Measurements from ENCODE around the gene SPATS2. TPM values are rescaled to one million over a fixed set of nuclear protein-coding genes. Genes with fewer than 3 reads are reported as not detected.

SPATS2 gene
- polyA plus RNA-seq, 1 of the 3 experiments (the other 2 are of a cell fraction), result 72.9 TPM

- ChIA-PET CTCF (interaction anchor here (1.4 to 16.8 kb wide), 6 partner anchors 7 to 215 kb away, joined by 3 to 617 read pairs (median 18); partner anchors contain the start of gene DNAJC22), POLR2A (no interaction called here)
- H4K20me1 ChIP-seq (ENCODE audit: insufficient read depth), result peaks cover 10% of the 10 kb centered on the region
- no peaks in the 10 kb centered on the region for H3K9me3 ChIP-seq
- peaks cover 31% of the 10 kb centered on the region for H3K79me2 ChIP-seq (ENCODE audit: insufficient read depth)
- H2AFZ ChIP-seq (ENCODE audit: low read depth), result peak overlapping the region; percentile 30; the same call in 1 of the 2 replicates
- 60% methylated on average over 1 of the region's 1 CpG for WGBS (ENCODE audit: low lambda C conversion rate)
- no peak for DNase-seq
- H3K4me2 ChIP-seq, result peak overlapping the region; percentile 29
- H3K27ac ChIP-seq (ENCODE audit: low read depth in 2 of 2, low read length in 1 of 2), result peak overlapping the region in 1 of 2 experiments; percentile 90; a peak in 2 of 4 replicates
- no peaks in the 10 kb centered on the region for H3K27me3 ChIP-seq (ENCODE audit: insufficient read depth)
- peaks cover 31% of the 10 kb centered on the region for H3F3A ChIP-seq (replicated peaks; ENCODE audit: insufficient read depth)
- H3K4me3 ChIP-seq (ENCODE audit: low read depth in 2 of 2, low read length in 1 of 2), result no peak overlapping the region
- no peaks in the 10 kb centered on the region for H3K36me3 ChIP-seq (replicated peaks in 1 of 2; ENCODE audit: control insufficient read depth in 1 of 2, insufficient read depth in 2 of 2, low read length in 1 of 2)
- no peaks in the 10 kb centered on the region for H3K9me2 ChIP-seq
- no peak overlapping the region; the same call in 1 of the 2 replicates for H3K9ac ChIP-seq
- H3K4me1 ChIP-seq (ENCODE audit: control insufficient read depth in 1 of 2, insufficient read depth in 2 of 2, low read depth in 1 of 2, low read length in 1 of 2), result peaks cover 3 to 6% of the 10 kb centered on the region in 2 experiments; a peak in 3 of 4 replicates
- no peak for TF ChIP-seq YY1 (IDR thresholded peaks at IDR 0.05; ENCODE audit: low read depth)
- peak; percentile 10; the same call in 1 of the 2 replicates for TF ChIP-seq JUND (IDR thresholded peaks at IDR 0.05)
- no peak for TF ChIP-seq GABPA (IDR thresholded peaks at IDR 0.05; ENCODE audit: low read depth)
Observed at GRCh38 chr12:49364989-49365388, 2.3 kb upstream of the SPATS2 start.

- Histone ChIP-seq H3K4me1 (ENCODE audit: control insufficient read depth in 1 of 2, insufficient read depth in 2 of 2, low read depth in 1 of 2, low read length in 1 of 2) (peaks cover 3 to 6% of the 10 kb centered on the region in 2 experiments; a peak in 3 of 4 replicates), H3K9me2 (no peaks in the 10 kb centered on the region), H3K4me2 (peak overlapping the region; percentile 82), H2AFZ (ENCODE audit: low read depth) (peak overlapping the region; percentile 30; the same call in 1 of the 2 replicates), H3K27me3 (ENCODE audit: insufficient read depth) (no peaks in the 10 kb centered on the region), H3K9me3 (no peaks in the 10 kb centered on the region), H3K4me3 (ENCODE audit: low read depth in 2 of 2, low read length in 1 of 2) (peak overlapping the region; percentile 79 to 91; a peak in 3 of 4 replicates), H3K9ac (peak overlapping the region; percentile 98; the same call in 1 of the 2 replicates), H4K20me1 (ENCODE audit: insufficient read depth) (peaks cover 16% of the 10 kb centered on the region), H3K79me2 (ENCODE audit: insufficient read depth) (peaks cover 37% of the 10 kb centered on the region), H3K36me3 (replicated peaks in 1 of 2; ENCODE audit: control insufficient read depth in 1 of 2, insufficient read depth in 2 of 2, low read length in 1 of 2) (peaks cover 0 to 4% of the 10 kb centered on the region in 2 experiments), H3F3A (replicated peaks; ENCODE audit: insufficient read depth) (peaks cover 31% of the 10 kb centered on the region), H3K27ac (ENCODE audit: low read depth in 2 of 2, low read length in 1 of 2) (peak overlapping the region in 1 of 2 experiments; percentile 90; a peak in 3 of 4 replicates)
- POLR2A ChIA-PET, result no interaction called here
- TF ChIP-seq SIN3A (IDR thresholded peaks at IDR 0.05; ENCODE audit: borderline replicate concordance, low read depth, low read length) (0 out of 2 replicates have a peak, but pooled peaks have one; percentile 13), GABPA (IDR thresholded peaks at IDR 0.05; ENCODE audit: low read depth) (no peak), PBX3 (IDR thresholded peaks at IDR 0.05) (peak; percentile 60; the same call in 1 of the 2 replicates), JUND (IDR thresholded peaks at IDR 0.05) (peak; percentile 19; the same call in 1 of the 2 replicates), REST (IDR thresholded peaks at IDR 0.05; ENCODE audit: low read depth, low read length) (no peak)
- WGBS (ENCODE audit: low lambda C conversion rate), result 38% methylated on average over 5 of the region's 5 CpGs
- DNase-seq, result no peak
- CTCF ChIA-PET, result interaction anchor here (1.0 to 16.8 kb wide), 7 partner anchors 8 to 151 kb away, joined by 3 to 617 read pairs (median 20); partner anchors contain the start of gene DNAJC22
Observed at GRCh38 chr12:49365542-49365941, 1.7 kb upstream of the SPATS2 start.
